Neural cell (in vitro differentiated cells): ENCODE measurements around the gene HS2ST1. TPM values are rescaled to one million over a fixed set of nuclear protein-coding genes. Genes with fewer than 3 reads are reported as not detected.

Experiments
- H2AFZ ChIP-seq: fragments of 200-600, 300-800 bp; sonication (generic), shearing (Covaris generic); 2 replicates; pipeline ENCODE4 v1.6.0; 2014; ENCODE audit warnings: low read depth, mild to moderate bottlenecking, antibody characterized with exemption, low read length, moderate library complexity
- H3F3A ChIP-seq: fragments of 200-600 bp; shearing (Covaris generic); 2 replicates; pipeline ENCODE4 v1.6.1; 2016; ENCODE audit warnings: mild to moderate bottlenecking, moderate library complexity, mixed read lengths, antibody characterized with exemption, low read length; ENCODE audit not compliant: insufficient read depth, poor library complexity, severe bottlenecking
- H3K27ac ChIP-seq: fragments of 200-600, 300-800 bp; sonication (generic), shearing (Covaris generic); 2 replicates; pipeline ENCODE4 v1.5.1; 2014; ENCODE audit warnings: mild to moderate bottlenecking, low read length, moderate library complexity
- H3K27me3 ChIP-seq: fragments of 300-800, 200-600 bp; sonication (generic), shearing (Covaris generic); 2 replicates; pipeline ENCODE4 v1.6.0; 2014; ENCODE audit warnings: mild to moderate bottlenecking, low read depth, low read length, moderate library complexity; ENCODE audit not compliant: insufficient read depth
- H3K36me3 ChIP-seq: fragments of 300-800, 200-600 bp; sonication (generic), shearing (Covaris generic); 2 replicates; pipeline ENCODE4 v1.5.1; 2014; ENCODE audit warnings: mild to moderate bottlenecking, antibody characterized with exemption, low read length, moderate library complexity; ENCODE audit not compliant: insufficient read depth
- H3K4me2 ChIP-seq: fragments of 300-800, 200-600 bp; sonication (generic), shearing (Covaris generic); 2 replicates; pipeline ENCODE4 v1.6.0; 2014; ENCODE audit warnings: mild to moderate bottlenecking, low read length
- H3K4me3 ChIP-seq: fragments of 300-800, 200-600 bp; sonication (generic), shearing (Covaris generic); 2 replicates; pipeline ENCODE4 v1.5.1; 2014; ENCODE audit warnings: mild to moderate bottlenecking, low read length, moderate library complexity
- H3K79me2 ChIP-seq: fragments of 200-600 bp; shearing (Covaris generic); replicated peaks from 2 replicates; pipeline ENCODE4 v1.6.0; 2014; ENCODE audit warnings: mild to moderate bottlenecking, low read length, moderate library complexity; ENCODE audit not compliant: insufficient read depth
- H3K9ac ChIP-seq: fragments of 300-800, 200-600 bp; sonication (generic), shearing (Covaris generic); 2 replicates; pipeline ENCODE4 v1.6.1; 2016; ENCODE audit warnings: mild to moderate bottlenecking, low read length, mixed read lengths
- H3K9me2 ChIP-seq: fragments of 200-600 bp; shearing (Covaris generic); 2 replicates; pipeline ENCODE4 v1.6.1; 2016; ENCODE audit warnings: mild to moderate bottlenecking, low read length, mixed read lengths; ENCODE audit not compliant: insufficient read depth
- H3K9me3 ChIP-seq: fragments of 200-600, 300-800 bp; sonication (generic), shearing (Covaris generic); 2 replicates; pipeline ENCODE4 v1.6.1; 2016; ENCODE audit warnings: mild to moderate bottlenecking, mixed run types, low read length, moderate library complexity, mixed read lengths
- H4K20me1 ChIP-seq: fragments of 200-600 bp; shearing (Covaris generic); 2 replicates; pipeline ENCODE4 v1.6.1; 2016; ENCODE audit warnings: mild to moderate bottlenecking, mixed run types; ENCODE audit not compliant: insufficient read depth
- EP300 ChIP-seq: fragments of 450-650 bp; conservative IDR thresholded peaks from 2 replicates; pipeline ENCODE4 v1.6.1; 2014; ENCODE audit warnings: antibody characterized with exemption, mild to moderate bottlenecking, moderate library complexity; ENCODE audit not compliant: poor library complexity, severe bottlenecking
- EZH2 ChIP-seq: fragments of 200-600, 300-800 bp; shearing (Covaris generic), sonication (generic); IDR thresholded peaks from 2 replicates; pipeline ENCODE4 v1.6.1; 2014; ENCODE audit warnings: antibody characterized with exemption, low read length, borderline replicate concordance, mild to moderate bottlenecking; ENCODE audit not compliant: insufficient read depth, poor library complexity, severe bottlenecking
- MXI1 ChIP-seq: fragments of 450-650 bp; conservative IDR thresholded peaks from 2 replicates; pipeline ENCODE4 v1.6.1; 2014; ENCODE audit warnings: antibody characterized with exemption, mild to moderate bottlenecking; ENCODE audit not compliant: poor library complexity, severe bottlenecking
- POLR2AphosphoS5 ChIP-seq: IDR thresholded peaks from 2 replicates; pipeline ENCODE4 v1.6.1; 2012
- RAD21 ChIP-seq: fragments of 450-650 bp; conservative IDR thresholded peaks from 2 replicates; pipeline ENCODE4 v1.6.1; 2014; ENCODE audit warnings: antibody characterized with exemption, mild to moderate bottlenecking, moderate library complexity
- SMC3 ChIP-seq: fragments of 450-650 bp; conservative IDR thresholded peaks from 2 replicates; pipeline ENCODE4 v1.6.1; 2014; ENCODE audit warnings: antibody characterized with exemption, mild to moderate bottlenecking, moderate library complexity; ENCODE audit not compliant: poor library complexity
- TAF1 ChIP-seq: IDR thresholded peaks from 2 replicates; pipeline ENCODE4 v1.6.1; 2012; ENCODE audit warnings: low read depth
- polyA plus RNA-seq: library from polyadenylated mRNA; depleted of rRNA; stranded (reverse); fragments of >200 nt; gene quantifications from 2 replicates; pipeline ENCODE4 v1.2.3, GENCODE V29; 2014
- TF ChIP-seq, protein P1 (sequence below): fragments of 450-650 bp; IDR thresholded peaks from 2 replicates; pipeline ENCODE4 v1.5.1; 2014; ENCODE audit warnings: antibody characterized with exemption, mild to moderate bottlenecking, moderate library complexity; ENCODE audit not compliant: poor library complexity, severe bottlenecking
- TF ChIP-seq, protein P2 (sequence below): IDR thresholded peaks from 2 replicates; pipeline ENCODE4 v1.6.1; 2012; ENCODE audit warnings: borderline replicate concordance

HS2ST1 gene
- polyA plus RNA-seq, 1 donor from 2014 or later: 24.7 TPM

DNA sequence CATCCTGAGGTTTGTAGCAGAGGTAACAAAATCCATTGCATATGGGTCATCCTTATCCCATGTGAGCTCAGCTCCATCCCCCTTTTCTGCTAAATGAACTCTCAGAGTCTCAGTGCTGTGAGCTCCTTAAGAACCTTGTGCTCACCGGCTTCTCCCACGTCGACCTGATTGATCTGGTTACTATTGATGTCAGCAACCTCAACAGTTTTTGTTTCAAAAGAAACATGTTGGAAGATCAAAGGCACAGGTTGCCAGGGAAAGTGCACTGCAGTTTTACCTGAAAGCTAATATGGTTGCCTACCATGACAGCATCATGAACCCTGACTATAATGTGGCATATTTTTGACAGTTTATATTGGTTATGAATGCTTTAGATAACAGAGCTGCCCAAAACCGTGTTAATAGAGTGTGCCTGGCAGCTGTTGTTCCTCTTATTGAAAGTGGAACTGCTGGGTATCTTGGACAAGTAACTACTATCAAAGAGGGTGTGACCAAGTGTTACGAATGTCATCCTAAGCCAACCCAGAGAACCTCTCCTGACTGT lies 131.4 kb downstream of the HS2ST1 start:
- Histone ChIP-seq H3F3A (no peaks in the 10 kb centered on the region), H3K4me3 (no peak overlapping the region), H4K20me1 (no peaks in the 10 kb centered on the region), H3K27ac (no peak overlapping the region), H3K9me3 (no peaks in the 10 kb centered on the region), H3K9ac (no peak overlapping the region), H3K79me2 (peaks cover 22% of the 10 kb centered on the region), H3K36me3 (no peaks in the 10 kb centered on the region), H3K9me2 (no peaks in the 10 kb centered on the region), H3K4me2 (no peak overlapping the region), H2AFZ (no peak overlapping the region), H3K27me3 (no peaks in the 10 kb centered on the region)
- TF ChIP-seq TAF1 (no peak), POLR2AphosphoS5 (no peak), RAD21 (no peak), MXI1 (no peak), SMC3 (no peak), EP300 (no peak), EZH2 (no peak)
- TF ChIP-seq, protein P1, sequence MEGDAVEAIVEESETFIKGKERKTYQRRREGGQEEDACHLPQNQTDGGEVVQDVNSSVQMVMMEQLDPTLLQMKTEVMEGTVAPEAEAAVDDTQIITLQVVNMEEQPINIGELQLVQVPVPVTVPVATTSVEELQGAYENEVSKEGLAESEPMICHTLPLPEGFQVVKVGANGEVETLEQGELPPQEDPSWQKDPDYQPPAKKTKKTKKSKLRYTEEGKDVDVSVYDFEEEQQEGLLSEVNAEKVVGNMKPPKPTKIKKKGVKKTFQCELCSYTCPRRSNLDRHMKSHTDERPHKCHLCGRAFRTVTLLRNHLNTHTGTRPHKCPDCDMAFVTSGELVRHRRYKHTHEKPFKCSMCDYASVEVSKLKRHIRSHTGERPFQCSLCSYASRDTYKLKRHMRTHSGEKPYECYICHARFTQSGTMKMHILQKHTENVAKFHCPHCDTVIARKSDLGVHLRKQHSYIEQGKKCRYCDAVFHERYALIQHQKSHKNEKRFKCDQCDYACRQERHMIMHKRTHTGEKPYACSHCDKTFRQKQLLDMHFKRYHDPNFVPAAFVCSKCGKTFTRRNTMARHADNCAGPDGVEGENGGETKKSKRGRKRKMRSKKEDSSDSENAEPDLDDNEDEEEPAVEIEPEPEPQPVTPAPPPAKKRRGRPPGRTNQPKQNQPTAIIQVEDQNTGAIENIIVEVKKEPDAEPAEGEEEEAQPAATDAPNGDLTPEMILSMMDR: no peak
- TF ChIP-seq, protein P2, sequence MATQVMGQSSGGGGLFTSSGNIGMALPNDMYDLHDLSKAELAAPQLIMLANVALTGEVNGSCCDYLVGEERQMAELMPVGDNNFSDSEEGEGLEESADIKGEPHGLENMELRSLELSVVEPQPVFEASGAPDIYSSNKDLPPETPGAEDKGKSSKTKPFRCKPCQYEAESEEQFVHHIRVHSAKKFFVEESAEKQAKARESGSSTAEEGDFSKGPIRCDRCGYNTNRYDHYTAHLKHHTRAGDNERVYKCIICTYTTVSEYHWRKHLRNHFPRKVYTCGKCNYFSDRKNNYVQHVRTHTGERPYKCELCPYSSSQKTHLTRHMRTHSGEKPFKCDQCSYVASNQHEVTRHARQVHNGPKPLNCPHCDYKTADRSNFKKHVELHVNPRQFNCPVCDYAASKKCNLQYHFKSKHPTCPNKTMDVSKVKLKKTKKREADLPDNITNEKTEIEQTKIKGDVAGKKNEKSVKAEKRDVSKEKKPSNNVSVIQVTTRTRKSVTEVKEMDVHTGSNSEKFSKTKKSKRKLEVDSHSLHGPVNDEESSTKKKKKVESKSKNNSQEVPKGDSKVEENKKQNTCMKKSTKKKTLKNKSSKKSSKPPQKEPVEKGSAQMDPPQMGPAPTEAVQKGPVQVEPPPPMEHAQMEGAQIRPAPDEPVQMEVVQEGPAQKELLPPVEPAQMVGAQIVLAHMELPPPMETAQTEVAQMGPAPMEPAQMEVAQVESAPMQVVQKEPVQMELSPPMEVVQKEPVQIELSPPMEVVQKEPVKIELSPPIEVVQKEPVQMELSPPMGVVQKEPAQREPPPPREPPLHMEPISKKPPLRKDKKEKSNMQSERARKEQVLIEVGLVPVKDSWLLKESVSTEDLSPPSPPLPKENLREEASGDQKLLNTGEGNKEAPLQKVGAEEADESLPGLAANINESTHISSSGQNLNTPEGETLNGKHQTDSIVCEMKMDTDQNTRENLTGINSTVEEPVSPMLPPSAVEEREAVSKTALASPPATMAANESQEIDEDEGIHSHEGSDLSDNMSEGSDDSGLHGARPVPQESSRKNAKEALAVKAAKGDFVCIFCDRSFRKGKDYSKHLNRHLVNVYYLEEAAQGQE: no peak

DNA sequence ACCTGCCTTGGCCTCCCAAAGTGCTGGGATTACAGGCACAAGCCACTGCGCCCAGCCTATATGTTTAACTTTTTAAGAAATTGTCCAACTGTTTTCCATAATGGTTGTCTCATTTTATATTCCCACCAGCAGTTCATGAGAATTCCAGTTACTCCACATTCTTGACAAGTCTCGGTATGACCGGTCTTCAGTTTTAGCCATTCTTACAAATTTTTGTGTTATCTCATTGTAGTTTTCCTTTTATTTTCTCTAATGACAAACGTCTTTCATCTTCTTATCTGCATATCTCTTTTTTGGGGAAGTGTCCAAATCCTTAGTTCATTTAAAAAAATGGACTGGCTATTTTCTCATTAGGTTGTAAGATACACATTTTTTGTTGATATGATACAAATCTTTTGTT lies 132.5 kb downstream of the HS2ST1 start:
- no peak overlapping the region for H3K4me2 ChIP-seq
- H2AFZ ChIP-seq: no peak overlapping the region
- no peaks in the 10 kb centered on the region for H3K27me3 ChIP-seq
- H3F3A ChIP-seq: no peaks in the 10 kb centered on the region
- no peak overlapping the region for H3K9ac ChIP-seq
- H3K4me3 ChIP-seq: no peak overlapping the region
- H3K9me3 ChIP-seq: no peaks in the 10 kb centered on the region
- H3K27ac ChIP-seq: no peak overlapping the region
- H4K20me1 ChIP-seq: no peaks in the 10 kb centered on the region
- TF ChIP-seq TAF1 (no peak), SMC3 (no peak), EZH2 (no peak)
- no peaks in the 10 kb centered on the region for H3K36me3 ChIP-seq
- H3K79me2 ChIP-seq: peaks cover 17% of the 10 kb centered on the region
- no peaks in the 10 kb centered on the region for H3K9me2 ChIP-seq

DNA sequence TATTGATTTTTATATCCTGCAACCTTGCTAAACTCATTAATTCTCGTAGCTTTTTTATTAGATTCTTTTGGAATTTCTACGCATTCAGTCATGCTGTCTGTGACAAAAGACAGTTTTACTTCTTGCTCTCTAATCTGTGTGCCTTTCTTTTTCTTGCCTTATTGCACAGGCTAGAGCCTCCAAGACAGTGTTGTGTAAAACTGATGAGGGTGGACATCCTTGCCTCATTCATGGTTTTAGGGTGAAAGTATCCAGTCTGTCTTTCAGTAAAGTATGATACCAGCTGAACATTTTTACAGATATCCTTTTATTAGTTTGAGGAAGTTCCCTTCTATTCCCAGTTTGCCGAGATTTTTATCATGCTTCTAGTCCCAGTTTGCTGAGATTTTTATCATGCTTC lies 133.8 kb downstream of the HS2ST1 start:
- Histone ChIP-seq H3K9ac (no peak overlapping the region), H3K36me3 (no peaks in the 10 kb centered on the region), H2AFZ (no peak overlapping the region), H3K27me3 (no peaks in the 10 kb centered on the region), H3F3A (no peaks in the 10 kb centered on the region), H3K9me2 (no peaks in the 10 kb centered on the region), H3K79me2 (peaks cover 15% of the 10 kb centered on the region), H3K9me3 (no peaks in the 10 kb centered on the region), H3K4me3 (no peak overlapping the region), H4K20me1 (no peaks in the 10 kb centered on the region), H3K4me2 (no peak overlapping the region), H3K27ac (no peak overlapping the region)
- TF ChIP-seq, protein P1: no peak
- TF ChIP-seq SMC3 (no peak), POLR2AphosphoS5 (no peak), EZH2 (no peak), MXI1 (no peak), EP300 (no peak), TAF1 (no peak), RAD21 (no peak)
